HCT116 (cell line): ENCODE results near the gene UPF2. TPM values are rescaled to one million over a fixed set of nuclear protein-coding genes. Genes with fewer than 3 reads are reported as not detected.

ENCODE experiments used
- ATAC-seq: fragments of 200-7000 bp; cut with Tn5 transposase; 2 replicates; pipeline ENCODE4 v1.9.1; 2020; ENCODE audit warnings: mild to moderate bottlenecking, moderate library complexity
- BruUV-seq: library from RNA; stranded (reverse); fragments of 400-500 nt; replicated peaks from 2 replicates; lab custom pipeline; 2021; lab: Mats Ljungman, UMichigan
- CTCF ChIA-PET: fragments of 300-600 bp; sonication (Branson Sonifier 250); formaldehyde crosslinking; loops from one replicate; lab custom pipeline; 2021; ENCODE audit warnings: antibody characterized with exemption; lab: Charles Lee
- POLR2A ChIA-PET: fragments of 300-600, 350-600 bp; sonication (Branson Sonifier 250); formaldehyde crosslinking; loops from one replicate; lab custom pipeline; 2021; ENCODE audit warnings: antibody characterized with exemption; lab: Charles Lee
- RAD21 ChIA-PET, 2 experiments: fragments of 300-600 bp; sonication (Branson Sonifier 250); formaldehyde crosslinking; loops; one replicate each; lab custom pipeline; 2023; ENCODE audit warnings: low total read pairs in 2 of 2; ENCODE audit not compliant: uncharacterized antibody in 2 of 2, unreplicated experiment in 2 of 2, low non-redundant PET in 1 of 2; lab: Charles Lee
- DNase-seq: peaks from one replicate; pipeline ENCODE4 v3.0.0-alpha.2; 2010; ENCODE audit warnings: low read depth, low spot score
- H2AFZ ChIP-seq: fragments of 200-600 bp; shearing (Covaris generic), sonication (generic); 2 replicates; pipeline ENCODE4 v1.6.1; 2017; ENCODE audit warnings: low read depth, mixed run types, mixed read lengths, antibody characterized with exemption, low read length; ENCODE audit not compliant: poor library complexity, severe bottlenecking
- H3K27ac ChIP-seq: 2 replicates; pipeline ENCODE4 v1.5.1; 2012; ENCODE audit warnings: low read depth, low read length
- H3K27me3 ChIP-seq: fragments of 200-600 bp; sonication (generic); 2 replicates; pipeline ENCODE4 v1.6.1; 2016; ENCODE audit warnings: mixed run types, low read length, mixed read lengths; ENCODE audit not compliant: insufficient read depth
- H3K36me3 ChIP-seq, 2 experiments: fragments of 200-500 bp in 1 of 2; fragments of 200-600 bp in 1 of 2; sonication (Bioruptor generic) in 1 of 2; sonication (generic) in 1 of 2; 2 replicates each; pipeline versions ENCODE4 v1.5.1 to v1.6.1; 2014 to 2016; ENCODE audit warnings: low read length in 2 of 2, inconsistent platforms in 1 of 2, mixed read lengths in 1 of 2, mixed run types in 1 of 2; ENCODE audit not compliant: insufficient read depth in 2 of 2, control insufficient read depth in 1 of 2
- H3K4me1 ChIP-seq, 2 experiments: fragments of 200-600 bp in 1 of 2; sonication (generic) in 1 of 2; 2 replicates each; pipeline versions ENCODE4 v1.5.1 to v1.6.1; 2012 to 2017; ENCODE audit warnings: low read length in 2 of 2, inconsistent platforms in 1 of 2, mild to moderate bottlenecking in 1 of 2, mixed read lengths in 1 of 2, mixed run types in 1 of 2, moderate library complexity in 1 of 2; ENCODE audit not compliant: insufficient read depth in 2 of 2, control insufficient read depth in 1 of 2
- H3K4me2 ChIP-seq: fragments of 200-600 bp; sonication (generic); 2 replicates; pipeline ENCODE4 v1.6.1; 2017; ENCODE audit warnings: mixed run types, low read length, mixed read lengths
- H3K4me3 ChIP-seq, 2 experiments: fragments of 200-600 bp in 1 of 2; sonication (generic) in 1 of 2; replicated peaks in 1 of 2; 2 replicates each; pipeline ENCODE4 v1.5.1; 2011 to 2016; ENCODE audit warnings: low read length in 2 of 2, control low read depth in 1 of 2, low read depth in 1 of 2, mild to moderate bottlenecking in 1 of 2, mixed read lengths in 1 of 2, mixed run types in 1 of 2
- H3K79me2 ChIP-seq: fragments of 200-600 bp; sonication (generic); 2 replicates; pipeline ENCODE4 v1.6.1; 2017; ENCODE audit warnings: mild to moderate bottlenecking, mixed run types, low read length, moderate library complexity, mixed read lengths; ENCODE audit not compliant: insufficient read depth
- H3K9ac ChIP-seq: fragments of 200-600 bp; sonication (generic); 2 replicates; pipeline ENCODE4 v1.6.1; 2016; ENCODE audit warnings: low read length, mixed read lengths
- H3K9me2 ChIP-seq: fragments of 200-600 bp; sonication (generic), shearing (Covaris generic); 2 replicates; pipeline ENCODE4 v1.6.1; 2017; ENCODE audit warnings: mixed run types, mild to moderate bottlenecking, moderate library complexity; ENCODE audit not compliant: insufficient read depth
- H3K9me3 ChIP-seq, 2 experiments: fragments of 200-500 bp in 1 of 2; fragments of 200-600 bp in 1 of 2; sonication (Bioruptor generic) in 1 of 2; sonication (generic) in 1 of 2; 2 replicates each; pipeline ENCODE4 v1.6.1; 2014 to 2017; ENCODE audit warnings: low read length in 2 of 2, mixed read lengths in 2 of 2, inconsistent platforms in 1 of 2, low read depth in 1 of 2, mild to moderate bottlenecking in 1 of 2, mixed run types in 1 of 2, moderate library complexity in 1 of 2; ENCODE audit not compliant: control insufficient read depth in 1 of 2, insufficient read depth in 1 of 2
- H4K20me1 ChIP-seq: fragments of 200-600 bp; sonication (generic), shearing (Covaris generic); 2 replicates; pipeline ENCODE4 v1.6.1; 2017; ENCODE audit warnings: mixed run types, mild to moderate bottlenecking, moderate library complexity; ENCODE audit not compliant: insufficient read depth
- ATF3 ChIP-seq: IDR thresholded peaks from 2 replicates; pipeline ENCODE4 v1.6.1; 2012
- CEBPB ChIP-seq: IDR thresholded peaks from 2 replicates; pipeline ENCODE4 v1.6.1; 2012; ENCODE audit warnings: low read depth
- EGR1 ChIP-seq: IDR thresholded peaks from 2 replicates; pipeline ENCODE4 v1.6.1; 2012; ENCODE audit warnings: low read depth
- FOSL1 ChIP-seq: IDR thresholded peaks from 2 replicates; pipeline ENCODE4 v1.6.1; 2012; ENCODE audit warnings: low read depth
- POLR2A ChIP-seq: IDR thresholded peaks from 2 replicates; pipeline ENCODE4 v1.7.0; 2011; ENCODE audit warnings: borderline replicate concordance; ENCODE audit not compliant: insufficient read depth, insufficient read length; ENCODE audit errors: extremely low read depth
- POLR2AphosphoS5 ChIP-seq: IDR thresholded peaks from 2 replicates; pipeline ENCODE4 v1.6.1; 2011; ENCODE audit warnings: mild to moderate bottlenecking, low read depth, low read length, moderate library complexity
- REST ChIP-seq: IDR thresholded peaks from 2 replicates; pipeline ENCODE4 v1.6.1; 2012; ENCODE audit warnings: low read depth
- SRF ChIP-seq: IDR thresholded peaks from 2 replicates; pipeline ENCODE4 v1.6.1; 2012; ENCODE audit warnings: low read depth
- intact Hi-C: fragments of 100-400 bp; cut with micrococcal nuclease; formaldehyde crosslinking; loops from 2 replicates; pipeline ENCODE4 v1.10.0; 2022
- total RNA-seq: library from RNA; stranded (reverse); gene quantifications from one replicate; pipeline ENCODE4 v1.2.1, GENCODE V29; 2021; ENCODE audit not compliant: unreplicated experiment

The UPF2 gene
- total RNA-seq, 1 experiment from 2014 or later, result 27.3 TPM

- TF ChIP-seq FOSL1, result no peak
Measured at GRCh38 chr10:12050528-12050927, 7.9 kb upstream of the UPF2 start (continued).

GRCh38 chr10:12048547-12048946 is 5.9 kb upstream of the UPF2 start:
- POLR2A ChIA-PET, result no interaction called here

More at GRCh38 chr10:12048547-12048946, 5.9 kb upstream of the UPF2 start:
- no peak overlapping the region for H3K4me3 ChIP-seq
- H2AFZ ChIP-seq, result no peak overlapping the region
- H3K36me3 ChIP-seq, result no peaks in the 10 kb centered on the region
- no peaks in the 10 kb centered on the region for H4K20me1 ChIP-seq
- peaks cover 4% of the 10 kb centered on the region in 2 experiments; a peak in 3 of 4 replicates for H3K4me1 ChIP-seq
- no peaks in the 10 kb centered on the region for H3K9me3 ChIP-seq
- intact Hi-C loops, result no loop called here
- TF ChIP-seq POLR2AphosphoS5, result no peak
- no peak for TF ChIP-seq ATF3
- TF ChIP-seq POLR2A, result no peak
- TF ChIP-seq EGR1, result no peak
- TF ChIP-seq REST, result no peak
- no peak for TF ChIP-seq CEBPB
- no peak for TF ChIP-seq SRF
- TF ChIP-seq, all 23 proteins: peak for 0
- BruUV-seq, result no TSS peak
- ChIA-PET RAD21 (no interaction called here), CTCF (no interaction called here)
- no peak overlapping the region for H3K9ac ChIP-seq
- no peaks in the 10 kb centered on the region for H3K79me2 ChIP-seq
- DNase-seq (no peak), ATAC-seq (no peak)
- no peak overlapping the region for H3K27ac ChIP-seq
- no peaks in the 10 kb centered on the region for H3K9me2 ChIP-seq
- no peaks in the 10 kb centered on the region for H3K27me3 ChIP-seq
- no peak overlapping the region for H3K4me2 ChIP-seq
